ENCODE measurements around the gene NEUROD6. TPM values are rescaled to one million over a fixed set of nuclear protein-coding genes. Genes with fewer than 3 reads are reported as not detected.

NEUROD6 gene
- total and polyA plus RNA-seq, 3 donors from 2014 or later, result not detected

- 86% methylated on average over 11 of the region's 11 CpGs for WGBS, 2 donors
- no peak for DNase-seq
- TF ChIP-seq POLR2A (IDR thresholded peaks at IDR 0.05) (no peak), CTCF (IDR thresholded peaks at IDR 0.05) (no peak)
- Histone ChIP-seq H3K27me3 (no peaks in the 10 kb centered on the region), H3K9me3 (no peaks in the 10 kb centered on the region), H3K36me3 (ENCODE audit: low read depth, missing control alignments) (no peaks in the 10 kb centered on the region), H3K4me1 (no peaks in the 10 kb centered on the region), H3K27ac (no peak overlapping the region), H3K4me3 (no peak overlapping the region)
- intact Hi-C loops (cut with DNase I; ENCODE audit: low total_unique reads), result no loop called here
These were observed 31.9 kb upstream of the NEUROD6 start for GRCh38 chr7:31372231-31372959.

GRCh38 chr7:31371621-31372020 lies 31.1 kb upstream of the NEUROD6 start:
- H3K4me1 ChIP-seq, result no peaks in the 10 kb centered on the region
- TF ChIP-seq CTCF (IDR thresholded peaks at IDR 0.05), result no peak
- no peak for TF ChIP-seq POLR2A (IDR thresholded peaks at IDR 0.05)
- no peaks in the 10 kb centered on the region for H3K9me3 ChIP-seq
- no peaks in the 10 kb centered on the region for H3K27me3 ChIP-seq
- H3K36me3 ChIP-seq (ENCODE audit: low read depth, missing control alignments), result no peaks in the 10 kb centered on the region
- no peak overlapping the region for H3K27ac ChIP-seq
- no peak for DNase-seq
- 68 to 78% methylated on average over 2 of the region's 2 CpGs for WGBS, 2 donors
- intact Hi-C loops (cut with DNase I; ENCODE audit: low total_unique reads), result no loop called here
- no peak overlapping the region for H3K4me3 ChIP-seq

- no peak for DNase-seq
- Histone ChIP-seq H3K36me3 (ENCODE audit: low read depth, missing control alignments) (no peaks in the 10 kb centered on the region), H3K9me3 (no peaks in the 10 kb centered on the region), H3K27me3 (no peaks in the 10 kb centered on the region), H3K27ac (no peak overlapping the region), H3K4me3 (no peak overlapping the region), H3K4me1 (no peaks in the 10 kb centered on the region)
- WGBS, 2 donors, result 66 to 69% methylated on average over 3 of the region's 3 CpGs
- TF ChIP-seq POLR2A (IDR thresholded peaks at IDR 0.05), result no peak
- no peak for TF ChIP-seq CTCF (IDR thresholded peaks at IDR 0.05)
- intact Hi-C loops (cut with DNase I; ENCODE audit: low total_unique reads), result no loop called here
These were observed 30.1 kb upstream of the NEUROD6 start for GRCh38 chr7:31370609-31371008.

- H3K4me3 ChIP-seq, result no peak overlapping the region
- intact Hi-C loops (cut with DNase I; ENCODE audit: low total_unique reads), result no loop called here
- DNase-seq, result no peak
- H3K27ac ChIP-seq, result no peak overlapping the region
- WGBS, 2 donors, result 90 to 92% methylated on average over 7 to 10 of the region's 10 CpGs
- TF ChIP-seq POLR2A (IDR thresholded peaks at IDR 0.05), result no peak
- TF ChIP-seq CTCF (IDR thresholded peaks at IDR 0.05), result no peak
- H3K9me3 ChIP-seq, result no peaks in the 10 kb centered on the region
- no peaks in the 10 kb centered on the region for H3K36me3 ChIP-seq (ENCODE audit: low read depth, missing control alignments)
- H3K27me3 ChIP-seq, result no peaks in the 10 kb centered on the region
- no peaks in the 10 kb centered on the region for H3K4me1 ChIP-seq
These were observed 28.1 kb upstream of the NEUROD6 start for GRCh38 chr7:31368620-31369019.

GRCh38 chr7:31363496-31363895 lies 23.0 kb upstream of the NEUROD6 start:
- Histone ChIP-seq H3K4me3 (no peak overlapping the region), H3K9me3 (no peaks in the 10 kb centered on the region), H3K27me3 (no peaks in the 10 kb centered on the region), H3K36me3 (ENCODE audit: low read depth, missing control alignments) (no peaks in the 10 kb centered on the region), H3K27ac (no peak overlapping the region), H3K4me1 (no peaks in the 10 kb centered on the region)
- WGBS, 2 donors, result 57 to 63% methylated on average over 3 of the region's 3 CpGs
- TF ChIP-seq POLR2A (IDR thresholded peaks at IDR 0.05) (no peak), CTCF (IDR thresholded peaks at IDR 0.05) (no peak)
- intact Hi-C loops (cut with DNase I; ENCODE audit: low total_unique reads), result no loop called here
- DNase-seq, result no peak

Measured in testis (tissue), 3 donors.